ENCODE results near the gene ARHGEF17.

DNA sequence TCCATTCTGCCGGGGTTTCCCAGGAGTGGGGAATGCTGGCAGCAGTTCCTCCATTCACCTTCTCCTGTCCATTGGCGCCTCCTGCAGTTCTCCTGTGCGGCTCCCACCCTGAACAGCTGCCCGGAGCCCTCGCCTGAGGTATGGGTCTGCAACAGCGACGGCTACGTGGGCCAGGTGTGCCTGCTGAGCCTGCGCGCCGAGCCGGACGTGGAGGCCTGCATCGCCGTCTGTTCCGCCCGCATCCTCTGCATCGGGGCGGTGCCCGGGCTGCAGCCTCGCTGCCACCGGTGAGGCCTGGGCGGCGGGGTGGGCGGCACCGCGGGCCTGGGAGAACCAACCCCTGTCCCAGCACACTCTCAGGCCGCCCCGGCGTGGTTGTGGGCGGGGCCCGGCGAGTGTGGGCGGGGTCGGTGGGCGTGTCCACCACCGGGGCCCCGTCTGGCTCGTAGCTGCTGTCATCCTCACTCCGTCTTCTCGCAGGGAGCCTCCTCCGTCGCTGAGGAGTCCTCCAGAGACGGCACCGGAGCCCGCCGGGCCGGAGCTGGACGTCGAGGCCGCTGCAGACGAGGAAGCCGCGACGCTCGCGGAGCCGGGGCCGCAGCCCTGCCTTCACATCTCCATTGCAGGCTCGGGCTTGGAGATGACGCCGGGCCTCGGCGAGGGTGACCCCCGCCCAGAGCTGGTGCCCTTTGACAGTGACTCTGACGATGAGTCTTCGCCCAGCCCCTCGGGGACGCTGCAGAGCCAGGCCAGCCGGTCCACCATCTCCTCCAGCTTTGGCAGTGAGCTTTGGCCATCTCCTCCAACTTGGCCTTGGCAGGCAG, 54.1 kb downstream of the ARHGEF17 start:
- TF ChIP-seq, protein P1, sequence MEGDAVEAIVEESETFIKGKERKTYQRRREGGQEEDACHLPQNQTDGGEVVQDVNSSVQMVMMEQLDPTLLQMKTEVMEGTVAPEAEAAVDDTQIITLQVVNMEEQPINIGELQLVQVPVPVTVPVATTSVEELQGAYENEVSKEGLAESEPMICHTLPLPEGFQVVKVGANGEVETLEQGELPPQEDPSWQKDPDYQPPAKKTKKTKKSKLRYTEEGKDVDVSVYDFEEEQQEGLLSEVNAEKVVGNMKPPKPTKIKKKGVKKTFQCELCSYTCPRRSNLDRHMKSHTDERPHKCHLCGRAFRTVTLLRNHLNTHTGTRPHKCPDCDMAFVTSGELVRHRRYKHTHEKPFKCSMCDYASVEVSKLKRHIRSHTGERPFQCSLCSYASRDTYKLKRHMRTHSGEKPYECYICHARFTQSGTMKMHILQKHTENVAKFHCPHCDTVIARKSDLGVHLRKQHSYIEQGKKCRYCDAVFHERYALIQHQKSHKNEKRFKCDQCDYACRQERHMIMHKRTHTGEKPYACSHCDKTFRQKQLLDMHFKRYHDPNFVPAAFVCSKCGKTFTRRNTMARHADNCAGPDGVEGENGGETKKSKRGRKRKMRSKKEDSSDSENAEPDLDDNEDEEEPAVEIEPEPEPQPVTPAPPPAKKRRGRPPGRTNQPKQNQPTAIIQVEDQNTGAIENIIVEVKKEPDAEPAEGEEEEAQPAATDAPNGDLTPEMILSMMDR (conservative IDR thresholded peaks at IDR 0.05 in 1 of 2, IDR thresholded peaks at IDR 0.05 in 1 of 2; ENCODE audit: extremely low read depth in 1 of 2, insufficient read depth in 1 of 2, low read depth in 1 of 2, low read length in 2 of 2): no peak
- TF ChIP-seq EZH2 (IDR thresholded peaks at IDR 0.05; ENCODE audit: borderline replicate concordance, low read length): no peak

All from mammary epithelial cell (primary cell).